Measurements from ENCODE around the gene ABCB8. TPM values are rescaled to one million over a fixed set of nuclear protein-coding genes. Genes with fewer than 3 reads are reported as not detected.

The ABCB8 gene
- total and polyA plus RNA-seq, 9 donors: 6.1 to 45.2 (median 26.3) TPM

GRCh38 chr7:151034312-151035025, 6.2 kb downstream of the ABCB8 start:
- no peak overlapping the region for H3K27ac ChIP-seq
- no peaks in the 10 kb centered on the region for H3K9me3 ChIP-seq
- TF ChIP-seq POLR2A (IDR thresholded peaks at IDR 0.05): no peak
- TF ChIP-seq CTCF (IDR thresholded peaks at IDR 0.05): no peak
- TF ChIP-seq EP300 (IDR thresholded peaks at IDR 0.05): no peak
- H3K36me3 ChIP-seq: no peaks in the 10 kb centered on the region
- DNase-seq: no peak
- H3K4me1 ChIP-seq (ENCODE audit: insufficient read depth): peaks cover 3% of the 10 kb centered on the region
- WGBS, 3 donors: 89 to 92% (median 91%) methylated on average over 20 to 21 of the region's 21 CpGs
- intact Hi-C loops (cut with DNase I): loop anchor here in 1 of 4 donors (5.0 kb wide), 1 partner anchor 78 kb away; no protein-coding TSS in a partner anchor
- H3K27me3 ChIP-seq: no peaks in the 10 kb centered on the region
- H3K4me3 ChIP-seq: no peak overlapping the region

GRCh38 chr7:151035026-151035717, 6.9 kb downstream of the ABCB8 start:
- H3K9me3 ChIP-seq: no peaks in the 10 kb centered on the region
- intact Hi-C loops (cut with DNase I): loop anchor here in 1 of 4 donors (5.0 kb wide), 1 partner anchor 77 kb away; no protein-coding TSS in a partner anchor
- no peaks in the 10 kb centered on the region for H3K36me3 ChIP-seq
- H3K27ac ChIP-seq: no peak overlapping the region
- WGBS, 3 donors: 81 to 84% (median 81%) methylated on average over 20 to 21 of the region's 21 CpGs
- no peak overlapping the region for H3K4me3 ChIP-seq
- peaks cover 8% of the 10 kb centered on the region for H3K4me1 ChIP-seq (ENCODE audit: insufficient read depth)
- TF ChIP-seq CTCF (IDR thresholded peaks at IDR 0.05) (no peak), EP300 (IDR thresholded peaks at IDR 0.05) (no peak), POLR2A (IDR thresholded peaks at IDR 0.05) (no peak)
- no peaks in the 10 kb centered on the region for H3K27me3 ChIP-seq
- no peak for DNase-seq

- no peak for DNase-seq
- WGBS, 3 donors: 92 to 94% (median 94%) methylated on average over 17 of the region's 17 CpGs
- intact Hi-C loops (cut with DNase I): loop anchor here in 1 of 4 donors (5.0 kb wide), 1 partner anchor 76 kb away; no protein-coding TSS in a partner anchor
- H3K27me3 ChIP-seq: no peaks in the 10 kb centered on the region
- H3K4me3 ChIP-seq: no peak overlapping the region
- no peaks in the 10 kb centered on the region for H3K9me3 ChIP-seq
- H3K4me1 ChIP-seq (ENCODE audit: insufficient read depth): peaks cover 8% of the 10 kb centered on the region
- no peaks in the 10 kb centered on the region for H3K36me3 ChIP-seq
- H3K27ac ChIP-seq: no peak overlapping the region
- no peak for TF ChIP-seq POLR2A (IDR thresholded peaks at IDR 0.05)
- TF ChIP-seq CTCF (IDR thresholded peaks at IDR 0.05): no peak
- TF ChIP-seq EP300 (IDR thresholded peaks at IDR 0.05): no peak
These were observed 7.7 kb downstream of the ABCB8 start for GRCh38 chr7:151035902-151036301.

GRCh38 chr7:151038951-151039849, 10.9 kb downstream of the ABCB8 start:
- peak; percentile 65 to 79 (median 77) for DNase-seq
- H3K27me3 ChIP-seq: no peaks in the 10 kb centered on the region
- intact Hi-C loops (cut with DNase I): loop anchor here in 1 of 4 donors (5.0 kb wide), 1 partner anchor 73 kb away; no protein-coding TSS in a partner anchor
- H3K36me3 ChIP-seq: no peaks in the 10 kb centered on the region
- no peak overlapping the region for H3K4me3 ChIP-seq
- H3K4me1 ChIP-seq (ENCODE audit: insufficient read depth): peaks cover 8% of the 10 kb centered on the region
- 18 to 21% (median 19%) methylated on average over 11 to 12 of the region's 12 CpGs for WGBS, 3 donors
- no peaks in the 10 kb centered on the region for H3K9me3 ChIP-seq
- TF ChIP-seq EP300 (IDR thresholded peaks at IDR 0.05) (no peak), CTCF (IDR thresholded peaks at IDR 0.05) (no peak), POLR2A (IDR thresholded peaks at IDR 0.05) (no peak)
- peak overlapping the region in 1 of 2 donors; percentile 64 for H3K27ac ChIP-seq
